Thyroid gland (tissue), 4 donors: ENCODE results near the gene OBSL1. TPM values are rescaled to one million over a fixed set of nuclear protein-coding genes. Genes with fewer than 3 reads are reported as not detected.
A peak's percentile ranks its signal among the peaks of the same experiment; 100 is the strongest.

Source experiments
- DNase-seq, 2 donors: peaks; one replicate each; pipeline ENCODE4 v3.0.0-alpha.2; 2019
- H3K27ac ChIP-seq, 3 donors: fragments of 200-600 bp; sonication (generic); 1 replicate in 2 of 3; 2 replicates in 1 of 3; pipeline ENCODE4 v1.5.1; 2016 to 2019; ENCODE audit warnings: mild to moderate bottlenecking in 1 of 3, moderate library complexity in 1 of 3
- H3K27me3 ChIP-seq: fragments of 200-600 bp; sonication (generic); one replicate; pipeline ENCODE4 v1.5.1; 2019
- H3K36me3 ChIP-seq, 2 donors: fragments of 200-600 bp; sonication (generic); one replicate each; pipeline ENCODE4 v1.5.1; 2016 to 2019
- H3K4me1 ChIP-seq, 2 donors: fragments of 200-600 bp; sonication (generic); one replicate each; pipeline ENCODE4 v1.5.1; 2017 to 2019
- H3K4me3 ChIP-seq, 3 donors: fragments of 200-600 bp; sonication (generic); replicated peaks in 1 of 3; 1 replicate in 2 of 3; 2 replicates in 1 of 3; pipeline ENCODE4 v1.5.1; 2016; ENCODE audit warnings: mild to moderate bottlenecking in 1 of 3
- H3K9me3 ChIP-seq: fragments of 200-600 bp; sonication (generic); one replicate; pipeline ENCODE4 v1.5.1; 2017
- CTCF ChIP-seq, 6 experiments: fragments of 200-600 bp in 3 of 6; fragments of 450-650 bp in 3 of 6; sonication (generic) in 3 of 6; IDR thresholded peaks; one replicate each; pipeline ENCODE4 v1.5.1; 2016 to 2019; ENCODE audit warnings: antibody characterized with exemption in 6 of 6, mild to moderate bottlenecking in 2 of 6, inconsistent platforms in 1 of 6, moderate library complexity in 1 of 6
- POLR2A ChIP-seq, 2 donors: fragments of 450-650 bp; IDR thresholded peaks; one replicate each; pipeline ENCODE4 v1.6.1; 2017; ENCODE audit warnings: antibody characterized with exemption in 2 of 2, mild to moderate bottlenecking in 2 of 2, moderate library complexity in 1 of 2
- WGBS, 2 donors: methylation state at CpG; one replicate each; pipeline ENCODE4 v1.1.5; 2017; 5-methylcytosine and 5-hydroxymethylcytosine counted together
- intact Hi-C: fragments of 100-400 bp; cut with DNase I; formaldehyde crosslinking; loops from one replicate; pipeline ENCODE4 v1.15.1; 2023
- total RNA-seq, 4 donors: library from RNA; depleted of rRNA; stranded (reverse); fragments of >200 nt; gene quantifications; one replicate each; pipeline ENCODE4 v1.2.3, GENCODE V29; 2016

OBSL1 gene
- total RNA-seq, 4 donors from 2014 or later: 142 to 200 (median 170) TPM

- no peaks in the 10 kb centered on the region for H3K36me3 ChIP-seq
- intact Hi-C loops: no loop called here
- H3K4me3 ChIP-seq: no peak overlapping the region
- peaks cover 31% of the 10 kb centered on the region in 2 donors for H3K4me1 ChIP-seq
- no peaks in the 10 kb centered on the region for H3K27me3 ChIP-seq
- 57 to 100% methylated on average over 1 to 2 of the region's 2 CpGs for WGBS, 2 donors
- no peak overlapping the region for H3K27ac ChIP-seq
- H3K9me3 ChIP-seq: no peaks in the 10 kb centered on the region
- DNase-seq: peak in 1 of 2 donors; percentile 23
- no peak for TF ChIP-seq POLR2A (IDR thresholded peaks at IDR 0.05)
- TF ChIP-seq CTCF (IDR thresholded peaks at IDR 0.05): no peak
Measured at GRCh38 chr2:219581346-219581745, 10.0 kb upstream of the OBSL1 start.

GRCh38 chr2:219578811-219579613, 7.7 kb upstream of the OBSL1 start:
- 56 to 62% methylated on average over 8 of the region's 8 CpGs for WGBS, 2 donors
- TF ChIP-seq POLR2A (IDR thresholded peaks at IDR 0.05) (peak in 1 of 2 donors; percentile 36), CTCF (IDR thresholded peaks at IDR 0.05) (no peak)
- Histone ChIP-seq H3K9me3 (no peaks in the 10 kb centered on the region), H3K27me3 (no peaks in the 10 kb centered on the region), H3K4me3 (no peak overlapping the region), H3K4me1 (peaks cover 52% of the 10 kb centered on the region in 2 donors), H3K27ac (peak overlapping the region; percentile 86 to 93 (median 88)), H3K36me3 (no peaks in the 10 kb centered on the region)
- intact Hi-C loops: no loop called here
- peak; percentile 77 to 78 for DNase-seq

- no peaks in the 10 kb centered on the region for H3K27me3 ChIP-seq
- 11 to 33% methylated on average over 14 to 15 of the region's 15 CpGs for WGBS, 2 donors
- H3K4me1 ChIP-seq: peaks cover 56 to 62% of the 10 kb centered on the region in 2 donors
- H3K36me3 ChIP-seq: no peaks in the 10 kb centered on the region
- peak overlapping the region; percentile 86 to 93 (median 88) for H3K27ac ChIP-seq
- peak; percentile 98 for DNase-seq
- TF ChIP-seq POLR2A (IDR thresholded peaks at IDR 0.05): peak in 1 of 2 donors; percentile 53
- TF ChIP-seq CTCF (IDR thresholded peaks at IDR 0.05): no peak
- H3K4me3 ChIP-seq: no peak overlapping the region
- no peaks in the 10 kb centered on the region for H3K9me3 ChIP-seq
- intact Hi-C loops: no loop called here
Measured at GRCh38 chr2:219576505-219577388, 5.4 kb upstream of the OBSL1 start.

- Histone ChIP-seq H3K9me3 (no peaks in the 10 kb centered on the region), H3K4me1 (peaks cover 56 to 66% of the 10 kb centered on the region in 2 donors), H3K27me3 (no peaks in the 10 kb centered on the region), H3K36me3 (no peaks in the 10 kb centered on the region), H3K27ac (peak overlapping the region; percentile 83 to 87 (median 86)), H3K4me3 (no peak overlapping the region)
- DNase-seq: peak in 1 of 2 donors; percentile 44
- no peak for TF ChIP-seq CTCF (IDR thresholded peaks at IDR 0.05)
- no peak for TF ChIP-seq POLR2A (IDR thresholded peaks at IDR 0.05)
- WGBS, 2 donors: 69 to 77% methylated on average over 5 to 6 of the region's 6 CpGs
- intact Hi-C loops: no loop called here
Measured at GRCh38 chr2:219575566-219576504, 4.5 kb upstream of the OBSL1 start.
